GM18867 (cell line): ENCODE results near the gene MKRN2OS.

Experiments
- ATAC-seq: cut with Tn5 transposase; IDR thresholded peaks from one replicate; pipeline ENCODE4 v1.9.1; 2021; ENCODE audit warnings: mild to moderate bottlenecking, moderate library complexity; ENCODE audit not compliant: unreplicated experiment

Gene MKRN2OS, protein sequence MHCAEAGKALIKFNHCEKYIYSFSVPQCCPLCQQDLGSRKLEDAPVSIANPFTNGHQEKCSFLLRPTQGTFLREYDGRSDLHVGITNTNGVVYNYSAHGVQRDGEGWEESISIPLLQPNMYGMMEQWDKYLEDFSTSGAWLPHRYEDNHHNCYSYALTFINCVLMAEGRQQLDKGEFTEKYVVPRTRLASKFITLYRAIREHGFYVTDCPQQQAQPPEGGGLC

DNA sequence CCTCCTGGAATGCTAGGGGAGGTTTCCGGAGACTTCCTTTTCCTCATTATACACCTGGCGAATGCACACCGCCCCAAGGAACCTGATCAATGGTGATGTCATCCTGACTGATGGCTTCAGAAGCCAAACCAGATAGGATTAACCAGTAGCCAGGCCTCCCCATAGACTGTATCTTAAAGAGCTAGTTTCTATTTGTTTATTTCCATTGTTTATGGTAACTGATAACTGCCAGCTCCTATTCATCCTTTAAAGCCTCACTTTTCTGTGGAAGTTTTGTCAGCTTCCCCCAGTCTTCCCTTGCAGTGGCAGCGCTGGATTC, at the start of gene MKRN2OS:
MKRN2OS (minus strand) TSS at position 27 of the 319 bp plus-strand sequence. CDS start 35 bp downstream, outside the sequence.
- ATAC-seq: no peak

DNA sequence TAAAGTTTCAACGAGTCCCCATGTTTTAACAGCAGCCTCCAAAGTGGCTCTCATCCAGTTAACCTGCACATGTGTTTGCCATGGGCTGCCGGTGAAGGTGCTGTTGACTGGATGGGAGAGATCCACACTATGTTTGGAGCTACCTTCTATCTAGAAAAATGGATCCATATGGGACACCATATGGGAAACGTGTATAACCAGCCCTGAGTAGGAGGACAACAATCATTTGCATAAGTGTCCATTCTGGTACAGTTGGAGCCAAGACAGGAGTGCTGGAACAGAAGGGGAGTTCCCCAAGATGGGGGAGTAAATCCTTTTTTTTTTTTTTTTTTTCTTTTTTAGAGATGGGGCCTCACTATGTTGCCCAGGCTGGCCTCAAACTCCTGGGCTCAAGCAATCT, 48.2 kb upstream of the MKRN2OS start:
- ATAC-seq: no peak

DNA sequence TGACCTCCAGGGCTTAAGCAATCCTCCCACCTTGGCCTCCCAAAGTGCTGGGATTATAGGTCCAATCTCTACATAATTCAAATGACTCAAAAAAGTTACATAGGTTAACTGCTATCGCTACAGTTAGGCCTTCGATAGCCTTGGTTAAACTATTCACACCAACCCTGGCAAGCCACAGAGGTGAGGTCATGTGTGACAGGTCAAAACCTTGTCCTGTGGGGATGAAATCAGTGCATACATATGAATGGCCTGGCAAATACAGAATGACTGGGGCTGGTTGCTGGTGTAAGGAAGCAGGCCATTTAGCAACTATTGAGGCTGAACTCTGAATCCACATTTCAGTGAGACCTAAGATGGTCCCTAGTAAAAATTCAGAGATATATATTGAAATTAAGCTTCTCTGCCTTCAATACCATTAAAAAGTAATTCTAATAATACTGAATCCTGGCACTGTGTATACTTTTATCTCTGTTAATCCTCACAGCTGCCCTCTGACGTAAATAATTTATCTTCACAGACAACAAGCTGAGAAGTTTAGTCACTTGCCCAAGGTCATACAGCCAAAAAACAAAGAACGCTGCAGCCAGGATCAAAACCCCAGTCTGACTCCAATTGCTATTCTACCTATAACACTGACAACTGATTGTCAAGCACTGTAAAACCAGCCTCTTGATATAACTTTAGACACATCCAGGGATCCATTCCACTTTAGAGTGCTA, 46.9 kb upstream of the MKRN2OS start:
- ATAC-seq: no peak

DNA sequence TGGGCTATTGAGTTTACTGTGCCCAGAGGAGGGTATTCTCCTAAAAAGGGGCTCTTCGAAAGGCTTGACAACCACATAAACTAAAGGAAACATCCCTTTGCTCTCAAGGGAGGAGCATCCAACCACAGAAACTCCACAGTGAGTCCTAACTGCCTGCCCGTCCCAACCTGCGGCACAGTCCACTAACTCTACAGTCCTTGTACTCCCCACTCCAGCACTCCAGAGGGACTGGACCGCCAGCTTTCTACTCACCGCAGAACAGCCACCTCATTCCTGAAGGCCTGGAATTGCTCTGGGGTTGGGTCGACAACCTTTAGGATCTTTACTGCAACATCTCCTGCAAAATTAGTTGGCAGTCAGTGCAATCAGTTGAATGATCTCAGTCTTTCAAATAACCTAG, 46.2 kb upstream of the MKRN2OS start:
- no peak for ATAC-seq

DNA sequence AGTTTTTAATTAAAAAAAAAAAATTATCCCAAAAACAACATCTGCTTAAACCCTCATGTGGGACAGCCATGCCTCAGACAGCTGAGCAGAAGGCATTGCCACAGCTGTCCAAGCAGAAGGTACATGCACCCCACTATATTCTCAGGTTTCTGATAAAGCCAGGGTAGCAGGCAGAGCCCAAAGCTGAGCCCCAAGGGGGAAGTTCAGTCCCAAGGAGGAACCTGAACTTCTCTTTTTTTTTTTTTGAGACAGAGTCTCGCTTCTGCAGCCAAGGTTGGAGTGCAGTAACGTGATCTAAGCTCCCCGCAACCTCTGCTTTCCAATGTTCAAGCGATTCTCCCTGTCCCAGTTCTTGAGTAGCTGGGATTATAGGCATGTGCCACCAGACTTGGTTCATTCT, 44.8 kb upstream of the MKRN2OS start:
- ATAC-seq: no peak

DNA sequence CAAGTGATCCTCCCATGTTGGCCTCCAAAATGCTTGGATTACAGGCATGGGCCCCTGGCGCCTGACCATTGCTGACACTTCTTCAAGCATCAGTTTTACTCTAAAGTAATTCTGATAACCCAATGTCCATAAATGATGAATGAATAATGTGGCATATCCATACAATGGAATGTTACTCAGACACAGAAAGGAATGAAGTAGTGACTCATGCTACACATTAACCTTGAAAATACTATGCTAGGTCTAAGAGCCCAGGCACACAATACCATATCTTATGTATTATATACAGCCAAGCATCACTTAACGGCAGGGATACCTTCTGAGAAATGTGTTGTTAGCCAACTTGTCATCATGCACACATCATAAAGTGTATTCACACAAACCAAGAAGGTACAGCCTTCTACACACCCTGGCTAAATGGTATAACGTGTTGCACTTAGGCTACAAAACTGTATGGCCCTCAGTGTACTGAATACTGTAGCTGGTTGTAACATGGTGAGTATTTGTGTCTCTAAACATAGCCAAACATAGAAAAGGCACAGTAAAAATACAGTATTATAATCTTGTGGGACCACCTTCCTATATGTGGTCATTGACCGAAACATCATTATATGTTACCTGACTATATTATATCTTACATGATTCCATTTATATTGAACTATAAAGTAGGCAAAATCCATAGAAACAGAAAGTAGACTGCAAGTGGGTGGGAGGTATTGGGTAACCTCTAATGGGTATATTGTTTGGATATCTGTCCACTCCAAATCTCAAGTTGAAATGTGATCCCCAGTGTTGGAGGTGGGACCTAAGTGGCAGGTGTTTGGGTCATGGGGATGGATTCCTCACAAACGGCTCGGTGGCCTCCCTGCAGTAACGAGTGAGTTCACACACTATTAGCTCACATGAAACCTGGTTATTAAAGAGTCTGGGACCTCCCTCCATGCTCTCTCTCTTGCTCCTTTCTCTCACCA, 43.0 kb upstream of the MKRN2OS start:
- no peak for ATAC-seq

DNA sequence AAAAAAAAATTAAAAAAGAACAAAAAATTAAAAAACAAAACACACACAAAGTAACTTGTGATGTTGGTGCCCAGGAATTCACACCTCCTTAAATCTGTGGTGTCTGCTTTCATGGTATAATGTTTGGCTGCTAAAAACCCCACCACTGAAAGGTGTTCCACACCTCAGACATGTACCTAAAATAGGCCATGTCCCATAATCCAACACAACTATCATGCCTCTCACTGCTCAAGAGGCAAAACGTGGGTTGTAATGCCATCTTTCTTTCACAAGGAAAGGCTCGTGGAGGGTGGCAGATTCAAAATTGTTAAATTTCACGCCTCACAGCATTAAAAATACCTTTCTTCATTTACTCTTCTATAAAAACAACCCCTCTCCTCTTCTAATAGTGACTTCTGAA, 41.1 kb upstream of the MKRN2OS start:
- peak; percentile 11 for ATAC-seq

DNA sequence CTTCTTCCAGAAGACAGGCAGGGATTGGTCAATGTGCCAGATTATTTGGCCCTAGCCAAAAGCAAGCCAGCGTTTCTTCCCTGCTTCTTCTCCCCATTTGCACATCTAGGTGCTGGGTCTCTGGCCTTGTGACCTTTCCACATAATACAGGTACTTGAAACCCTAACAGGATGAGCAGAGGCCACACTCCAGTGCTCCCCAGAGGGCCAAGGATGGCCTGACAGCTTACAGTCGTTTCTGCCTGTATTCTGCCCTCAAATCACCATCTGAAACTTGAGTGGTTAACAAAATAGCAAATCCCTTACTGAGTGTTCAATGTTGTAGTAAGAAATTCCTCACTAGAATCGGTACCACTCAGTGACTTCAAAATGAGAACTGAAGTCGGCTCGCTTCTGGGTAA, 40.7 kb upstream of the MKRN2OS start:
- ATAC-seq: peak; percentile 58

DNA sequence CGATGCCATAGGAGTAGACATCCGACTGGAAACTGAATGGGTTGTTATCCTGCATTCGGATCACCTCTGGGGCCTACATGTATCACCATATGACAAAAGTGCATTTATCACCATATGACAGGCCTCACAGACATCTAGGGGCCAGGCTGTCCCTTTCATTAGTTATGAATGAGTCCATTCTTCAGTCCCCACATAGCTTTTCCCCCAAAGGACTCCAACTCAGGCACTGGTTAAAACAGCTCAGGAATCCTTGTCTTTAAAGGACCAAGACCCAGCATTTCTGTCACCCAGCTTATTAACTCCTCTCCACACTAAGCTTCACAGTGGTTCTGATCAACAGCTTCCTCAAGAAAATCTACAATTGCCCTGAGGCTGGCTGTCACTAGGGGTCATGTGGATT, 39.9 kb upstream of the MKRN2OS start:
- no peak for ATAC-seq

DNA sequence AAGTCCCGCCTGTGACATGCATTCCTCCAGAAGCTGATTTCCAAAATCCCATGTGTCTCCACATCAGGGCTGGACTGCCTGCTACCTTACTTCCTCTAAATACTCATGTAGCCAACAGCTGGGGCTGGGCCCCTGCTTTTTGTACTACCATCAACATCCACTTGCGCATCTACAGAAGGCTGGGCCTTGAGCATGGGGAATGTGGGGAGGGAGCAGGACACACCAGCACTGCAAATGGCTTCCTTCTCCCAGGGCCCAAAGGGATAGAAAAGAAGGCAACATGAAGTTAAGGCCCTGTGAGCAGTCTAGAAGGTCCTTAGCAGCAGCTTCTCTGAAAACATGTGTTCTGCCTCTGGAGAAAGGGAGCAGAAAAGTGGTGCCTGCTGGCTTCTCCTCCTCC, 38.8 kb upstream of the MKRN2OS start:
- ATAC-seq: no peak

DNA sequence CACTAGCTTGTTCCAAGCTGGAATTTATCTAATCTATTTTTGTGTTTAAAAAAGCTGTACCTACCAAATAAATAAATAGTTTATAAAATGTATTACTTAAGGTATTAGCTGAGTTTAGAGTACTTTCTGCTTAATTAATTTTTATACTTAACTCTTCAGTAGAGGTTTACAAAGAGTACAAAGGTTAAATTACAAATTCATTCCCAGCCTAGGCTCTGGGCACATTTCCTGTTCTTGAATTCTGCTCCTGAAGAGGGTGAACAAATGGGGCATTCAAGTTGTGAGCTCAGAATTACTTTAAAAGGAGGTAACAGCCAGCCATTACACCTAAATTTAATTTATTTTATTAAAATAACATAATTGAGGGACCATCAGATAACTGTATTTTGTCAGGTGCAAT, 38.0 kb upstream of the MKRN2OS start:
- no peak for ATAC-seq

DNA sequence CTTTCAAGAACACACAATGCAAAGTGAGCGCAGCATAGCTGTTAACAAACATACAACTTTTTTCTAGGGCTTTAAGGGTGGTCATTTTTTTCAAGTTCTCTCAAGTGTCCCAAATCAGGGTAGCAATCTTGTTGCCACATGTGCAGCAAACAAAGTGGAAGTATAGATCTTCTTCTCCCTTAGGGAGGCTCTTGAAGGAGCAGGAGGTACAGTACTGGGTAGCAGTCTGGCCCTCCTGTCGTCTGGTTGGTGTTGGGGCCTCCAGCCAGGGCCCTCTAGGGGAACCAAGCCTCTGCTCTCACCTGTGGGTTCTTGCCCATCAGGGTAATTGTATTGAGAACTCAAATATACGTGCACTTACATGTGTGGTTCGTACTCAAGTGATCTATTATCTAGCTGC, 37.4 kb upstream of the MKRN2OS start:
- no peak for ATAC-seq

DNA sequence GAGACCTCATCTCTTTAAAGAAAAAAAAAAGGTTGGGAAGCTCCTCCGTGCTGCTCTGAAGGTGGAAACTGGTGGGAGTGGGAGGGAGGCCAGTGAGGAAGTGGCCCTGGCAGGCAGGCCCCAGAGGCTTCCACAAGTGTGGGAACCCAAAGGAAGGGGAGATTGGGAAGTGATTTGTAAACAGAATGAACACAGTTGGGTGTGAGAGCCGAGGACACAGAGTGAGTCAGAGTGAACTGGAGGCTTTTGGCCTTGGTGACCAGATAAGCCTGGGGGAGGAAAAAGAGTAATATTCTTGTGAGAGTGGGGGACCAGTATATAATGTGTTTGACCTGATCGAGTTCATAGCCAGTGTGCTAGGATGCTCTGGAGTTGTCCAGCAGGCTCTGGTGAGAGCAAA, 34.6 kb upstream of the MKRN2OS start:
- ATAC-seq: no peak

DNA sequence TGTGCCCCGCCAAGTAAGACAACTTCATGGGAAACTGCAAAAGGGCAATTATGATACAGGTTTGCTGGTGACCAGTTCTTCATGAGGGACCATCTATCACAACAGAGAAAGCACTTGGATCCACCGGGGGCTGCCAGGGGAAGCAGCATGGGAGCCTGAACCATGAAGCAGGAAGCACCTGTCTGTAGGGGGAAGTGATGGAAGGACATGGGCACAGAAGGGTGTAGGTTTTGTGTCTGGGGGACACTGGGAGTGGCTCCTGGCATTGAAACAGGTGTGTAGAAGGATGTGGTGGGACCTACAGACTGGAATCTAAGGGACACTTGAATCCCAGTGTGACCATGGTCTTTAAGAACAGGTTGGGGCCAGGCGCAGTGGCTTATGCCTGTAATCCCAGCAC, 34.2 kb upstream of the MKRN2OS start:
- no peak for ATAC-seq

DNA sequence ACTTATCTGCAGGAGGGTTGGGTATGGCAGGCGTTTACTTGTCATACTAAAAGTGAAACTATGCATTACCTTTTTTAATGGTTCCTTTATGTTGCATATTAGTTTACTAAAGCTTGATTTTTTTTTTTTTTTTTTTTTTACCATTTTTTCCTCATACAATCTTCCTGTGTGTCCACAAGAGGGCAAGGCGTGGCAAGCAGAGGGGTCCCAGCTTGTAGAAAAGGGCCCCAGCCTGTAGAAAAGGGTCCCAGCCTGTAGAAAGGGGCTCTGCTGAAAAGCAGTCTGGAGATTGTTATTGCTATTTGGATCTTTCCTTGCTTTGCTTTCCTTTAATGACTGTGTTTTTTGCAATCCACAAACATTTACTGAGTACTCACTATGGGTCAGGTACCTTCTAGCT, 33.4 kb upstream of the MKRN2OS start:
- no peak for ATAC-seq

DNA sequence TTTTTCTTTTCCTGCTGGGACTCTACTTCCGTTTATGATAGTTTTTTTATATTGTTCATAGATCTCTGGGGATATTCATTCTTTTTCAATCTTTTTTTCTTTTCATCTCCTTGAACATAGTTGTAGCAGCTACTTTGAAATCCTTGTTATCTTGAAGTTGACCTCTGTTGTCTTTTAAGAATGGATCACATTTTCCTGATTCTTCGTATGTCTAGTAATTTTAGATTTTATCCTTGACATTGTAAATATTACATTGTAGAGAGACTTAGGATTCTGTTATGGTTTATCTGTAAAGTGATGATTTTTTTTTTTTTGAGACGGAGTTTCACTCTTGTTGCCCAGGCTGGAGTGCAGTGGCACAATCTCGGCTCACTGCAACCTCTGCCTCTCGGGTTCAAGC, 32.1 kb upstream of the MKRN2OS start:
- no peak for ATAC-seq

DNA sequence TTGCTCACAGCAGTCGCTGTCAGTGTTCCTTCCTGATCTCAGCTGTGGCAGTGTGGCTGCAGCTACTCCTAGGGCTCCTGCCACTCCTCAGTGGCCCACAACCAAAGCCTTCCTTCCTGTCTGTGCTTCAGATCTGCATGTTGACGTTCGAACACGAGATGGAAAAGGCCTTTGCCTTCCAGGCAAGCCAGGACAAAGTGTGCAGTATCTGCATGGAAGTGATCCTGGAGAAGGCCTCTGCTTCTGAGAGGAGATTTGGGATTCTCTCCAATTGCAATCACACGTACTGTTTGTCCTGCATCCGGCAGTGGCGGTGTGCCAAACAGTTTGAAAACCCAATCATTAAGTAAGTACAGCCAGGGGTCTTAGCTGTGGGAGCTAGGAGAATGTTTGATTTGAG, 29.4 kb upstream of the MKRN2OS start:
- no peak for ATAC-seq

DNA sequence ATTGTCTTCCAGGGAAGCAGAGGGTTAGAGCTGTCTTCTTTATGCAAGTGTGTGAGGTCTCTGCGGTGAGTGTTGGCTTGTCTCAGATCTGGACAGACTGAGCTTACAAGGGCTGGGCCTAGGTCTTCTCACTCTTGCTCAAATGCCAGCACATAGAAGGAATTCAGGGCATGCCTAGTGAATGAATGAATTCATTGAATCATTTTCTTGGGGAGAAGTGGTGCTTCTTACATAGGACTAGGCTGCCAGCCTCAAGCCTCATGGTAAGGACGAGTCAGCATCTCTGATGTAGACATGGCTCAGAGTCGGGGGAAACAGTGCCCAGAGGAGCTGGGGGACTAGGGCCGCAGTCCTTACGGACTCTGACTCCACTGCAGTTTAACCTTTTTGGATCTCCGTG, 28.8 kb upstream of the MKRN2OS start:
- no peak for ATAC-seq

DNA sequence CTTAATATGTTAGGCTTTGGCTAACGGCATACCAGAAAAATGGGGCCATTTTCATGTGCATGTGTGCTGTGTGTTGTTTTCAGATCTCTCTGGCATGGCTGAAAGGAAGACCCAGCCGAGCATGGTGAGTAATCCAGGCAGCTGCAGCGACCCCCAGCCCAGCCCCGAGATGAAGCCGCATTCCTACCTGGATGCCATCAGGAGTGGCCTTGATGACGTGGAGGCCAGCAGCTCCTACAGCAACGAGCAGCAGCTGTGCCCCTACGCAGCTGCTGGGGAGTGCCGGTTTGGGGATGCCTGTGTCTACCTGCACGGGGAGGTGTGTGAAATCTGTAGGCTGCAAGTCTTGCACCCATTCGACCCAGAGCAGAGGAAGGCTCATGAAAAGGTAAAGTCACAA, 26.7 kb upstream of the MKRN2OS start:
- ATAC-seq: no peak

DNA sequence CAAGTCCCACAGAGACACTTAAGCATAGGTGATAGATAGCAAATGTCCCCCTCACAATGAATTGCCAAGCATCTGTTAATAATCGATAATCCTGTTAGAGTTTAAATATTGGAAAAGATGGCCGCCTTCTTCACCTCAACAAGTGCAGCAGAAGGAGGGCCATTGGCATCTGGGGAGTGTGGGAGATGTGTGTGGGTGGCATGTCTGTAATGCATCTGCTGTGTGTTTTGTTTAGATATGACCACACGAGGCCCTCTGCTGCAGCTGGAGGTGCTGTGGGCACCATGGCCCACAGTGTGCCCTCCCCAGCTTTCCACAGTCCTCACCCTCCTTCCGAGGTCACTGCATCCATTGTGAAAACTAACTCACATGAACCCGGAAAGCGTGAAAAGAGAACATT, 24.5 kb upstream of the MKRN2OS start:
- ATAC-seq: no peak

DNA sequence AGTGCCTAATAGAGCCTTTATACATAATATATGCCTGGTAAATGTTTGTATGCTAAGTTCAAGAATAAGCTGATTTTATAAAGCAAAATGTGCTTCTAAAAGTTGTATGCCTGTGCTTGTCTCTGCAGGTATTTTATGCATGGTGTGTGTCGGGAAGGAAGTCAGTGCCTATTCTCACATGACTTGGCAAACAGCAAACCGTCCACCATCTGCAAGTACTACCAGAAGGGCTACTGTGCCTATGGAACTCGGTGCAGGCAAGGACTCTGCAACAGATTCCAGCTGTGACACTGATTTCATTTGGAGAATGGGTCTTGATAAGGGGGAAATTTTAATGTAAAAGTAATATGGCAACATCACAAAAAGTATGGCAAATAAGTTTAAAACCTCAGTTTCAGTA, 23.4 kb upstream of the MKRN2OS start:
- no peak for ATAC-seq

DNA sequence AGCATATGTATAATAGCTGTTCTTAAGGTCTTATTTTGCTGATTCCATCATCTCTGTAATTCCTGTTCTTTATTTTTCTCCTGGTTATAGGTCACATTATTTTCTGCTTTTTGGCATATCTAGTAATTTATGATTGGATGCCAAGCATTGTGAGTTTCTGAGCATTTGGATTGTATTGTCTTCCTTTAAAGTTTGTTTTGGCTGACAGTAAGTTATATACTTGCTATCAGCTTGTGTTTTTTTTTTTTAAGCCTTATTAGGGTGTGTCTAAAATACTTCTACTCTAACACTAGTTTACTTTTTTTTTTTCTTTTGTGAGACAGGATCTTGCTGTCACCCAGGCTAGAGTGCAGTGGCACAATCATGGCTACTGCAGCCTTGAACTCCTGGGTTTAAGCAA, 21.7 kb upstream of the MKRN2OS start:
- no peak for ATAC-seq
